ENCODE measurements around the gene B3GNT2. TPM values are rescaled to one million over a fixed set of nuclear protein-coding genes. Genes with fewer than 3 reads are reported as not detected.
"Not testable (repeated sequence)": the region's sequence is repeated elsewhere in the genome, so short reads cannot be mapped to it uniquely, and the experiment has no call there.

The B3GNT2 gene
- polyA plus RNA-seq, 1 donor from 2014 or later: 5.8 TPM

DNA sequence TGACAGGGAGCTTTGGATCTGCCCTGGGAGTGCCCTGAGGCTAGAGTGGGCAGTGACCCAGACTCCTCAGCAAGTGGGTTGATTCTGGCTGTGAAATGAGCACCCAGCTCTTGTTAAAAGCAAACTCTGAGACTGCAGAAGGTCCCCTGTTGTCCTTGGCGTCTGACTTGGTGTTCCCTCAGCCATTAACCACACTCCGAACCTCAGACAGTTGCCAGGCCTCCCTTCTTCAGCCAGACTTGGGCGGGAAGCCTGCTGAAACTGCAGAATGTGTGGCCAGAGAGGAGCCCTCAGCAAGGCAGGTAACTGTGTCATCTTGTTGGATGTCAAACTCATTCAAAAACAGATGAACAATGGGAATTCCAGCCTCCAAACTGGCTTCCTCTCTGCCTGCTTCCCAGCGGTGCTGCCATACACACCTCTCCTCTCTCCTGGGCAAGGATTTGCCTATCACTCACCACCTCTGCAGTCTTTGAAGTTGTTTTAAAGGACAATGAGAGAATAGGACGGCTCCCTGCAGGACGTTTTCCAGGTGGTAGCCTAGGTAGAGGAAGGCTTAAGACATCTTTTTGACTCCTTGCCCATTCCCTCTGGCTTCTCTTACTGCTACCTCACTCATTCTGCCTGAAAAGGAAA lies 38.9 kb upstream of the B3GNT2 start:
- H2AFZ ChIP-seq (ENCODE audit: low read depth, low read length): no peak overlapping the region
- H4K20me1 ChIP-seq (ENCODE audit: insufficient read depth): no peaks in the 10 kb centered on the region
- H3K27me3 ChIP-seq (ENCODE audit: insufficient read depth, low read depth, low read length): no peaks in the 10 kb centered on the region
- H3F3A ChIP-seq (ENCODE audit: insufficient read depth, low read length, poor library complexity, severe bottlenecking): no peaks in the 10 kb centered on the region
- no peaks in the 10 kb centered on the region for H3K36me3 ChIP-seq (ENCODE audit: insufficient read depth, low read length)
- no peak overlapping the region for H3K9ac ChIP-seq (ENCODE audit: low read length)
- no peaks in the 10 kb centered on the region for H3K9me2 ChIP-seq (ENCODE audit: insufficient read depth, low read length)
- H3K79me2 ChIP-seq (replicated peaks; ENCODE audit: insufficient read depth, low read length): no peaks in the 10 kb centered on the region
- no peak overlapping the region for H3K4me3 ChIP-seq (ENCODE audit: low read length)
- no peak for TF ChIP-seq REST (IDR thresholded peaks at IDR 0.05; ENCODE audit: borderline replicate concordance)
- no peak for TF ChIP-seq RAD21 (conservative IDR thresholded peaks at IDR 0.05)
- TF ChIP-seq EZH2 (IDR thresholded peaks at IDR 0.05; ENCODE audit: borderline replicate concordance, insufficient read depth, low read length, poor library complexity, severe bottlenecking): no peak
- no peak for TF ChIP-seq POLR2AphosphoS5 (IDR thresholded peaks at IDR 0.05)
- no peak for TF ChIP-seq CTCF (IDR thresholded peaks at IDR 0.05; ENCODE audit: poor library complexity, severe bottlenecking)
- H3K9me3 ChIP-seq (ENCODE audit: low read length): peaks cover 4% of the 10 kb centered on the region
- H3K27ac ChIP-seq (ENCODE audit: low read length): no peak overlapping the region
- H3K4me2 ChIP-seq (ENCODE audit: low read length): no peak overlapping the region

DNA sequence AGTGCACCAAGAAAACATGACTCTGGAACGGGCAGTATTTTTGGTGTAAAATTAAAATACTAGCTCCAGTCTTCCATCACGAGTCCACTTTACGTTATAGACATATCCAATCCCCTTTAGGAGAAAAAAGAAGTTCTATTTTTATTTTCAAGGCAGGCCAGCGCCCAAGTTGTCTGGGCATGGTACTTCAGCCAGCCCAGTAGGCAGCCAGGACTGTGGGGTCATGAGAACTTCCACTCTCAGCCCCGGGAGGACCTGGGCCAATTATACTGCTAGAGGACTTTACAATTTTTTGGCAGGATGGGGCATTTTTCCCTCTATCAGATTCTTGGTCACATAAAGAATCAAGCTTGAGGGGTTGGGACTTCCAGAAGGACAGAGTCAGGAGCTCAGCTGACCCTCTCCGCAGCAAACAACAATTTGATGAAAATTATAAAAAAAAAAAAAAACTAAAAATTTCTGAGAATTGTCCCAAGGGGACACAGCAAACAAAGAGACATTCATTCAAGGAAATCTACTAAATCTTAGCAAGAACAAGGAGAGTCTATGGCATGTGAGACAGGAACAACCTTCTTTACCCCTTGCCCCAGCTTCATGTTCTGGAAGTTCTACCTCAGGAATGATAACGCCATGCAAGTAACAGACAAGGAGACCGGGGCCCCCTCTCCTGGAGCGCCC lies 37.3 kb upstream of the B3GNT2 start:
- Histone ChIP-seq H3F3A (ENCODE audit: insufficient read depth, low read length, poor library complexity, severe bottlenecking) (no peaks in the 10 kb centered on the region), H3K79me2 (replicated peaks; ENCODE audit: insufficient read depth, low read length) (no peaks in the 10 kb centered on the region), H3K27me3 (ENCODE audit: insufficient read depth, low read depth, low read length) (no peaks in the 10 kb centered on the region), H4K20me1 (ENCODE audit: insufficient read depth) (no peaks in the 10 kb centered on the region), H3K9me3 (ENCODE audit: low read length) (peaks cover 4% of the 10 kb centered on the region), H3K36me3 (ENCODE audit: insufficient read depth, low read length) (no peaks in the 10 kb centered on the region), H3K27ac (ENCODE audit: low read length) (no peak overlapping the region), H3K4me3 (ENCODE audit: low read length) (no peak overlapping the region), H3K4me2 (ENCODE audit: low read length) (no peak overlapping the region), H3K9ac (ENCODE audit: low read length) (no peak overlapping the region), H3K9me2 (ENCODE audit: insufficient read depth, low read length) (no peaks in the 10 kb centered on the region), H2AFZ (ENCODE audit: low read depth, low read length) (no peak overlapping the region)
- TF ChIP-seq MXI1 (conservative IDR thresholded peaks at IDR 0.05; ENCODE audit: poor library complexity, severe bottlenecking) (no peak), SMC3 (conservative IDR thresholded peaks at IDR 0.05; ENCODE audit: poor library complexity) (no peak)

GRCh38 chr2:62160691-62161090 lies 35.2 kb upstream of the B3GNT2 start:
- H3K9me2 ChIP-seq (ENCODE audit: insufficient read depth, low read length); H3K9me3 ChIP-seq (ENCODE audit: low read length); H3K79me2 ChIP-seq (replicated peaks; ENCODE audit: insufficient read depth, low read length); H3K9ac ChIP-seq (ENCODE audit: low read length); H3K4me2 ChIP-seq (ENCODE audit: low read length); H3K36me3 ChIP-seq (ENCODE audit: insufficient read depth, low read length); H3K27ac ChIP-seq (ENCODE audit: low read length); H2AFZ ChIP-seq (ENCODE audit: low read depth, low read length); H3K27me3 ChIP-seq (ENCODE audit: insufficient read depth, low read depth, low read length); H3F3A ChIP-seq (ENCODE audit: insufficient read depth, low read length, poor library complexity, severe bottlenecking); H3K4me3 ChIP-seq (ENCODE audit: low read length); H4K20me1 ChIP-seq (ENCODE audit: insufficient read depth): not testable (repeated sequence)

Measured in neural cell (in vitro differentiated cells).